Lung (tissue), 12 donors: ENCODE data around the gene SNX20. TPM values are rescaled to one million over a fixed set of nuclear protein-coding genes. Genes with fewer than 3 reads are reported as not detected.

Experiments
- ATAC-seq: fragments of 200-7000 bp; cut with Tn5 transposase; one replicate; pipeline ENCODE4 v1.9.1; 2020; ENCODE audit warnings: moderate number of reproducible peaks; ENCODE audit not compliant: insufficient read depth, low FRiP score
- DNase-seq, 3 donors: peaks; one replicate each; pipeline ENCODE4 v3.0.0-alpha.2; 2013 to 2017
- H3K27ac ChIP-seq, 2 donors: one replicate each; pipeline ENCODE4 v1.5.1; 2013; ENCODE audit warnings: mild to moderate bottlenecking in 2 of 2, moderate library complexity in 2 of 2, control low read depth in 1 of 2, inconsistent platforms in 1 of 2, low read depth in 1 of 2, low read length in 1 of 2
- H3K27me3 ChIP-seq, 3 donors: one replicate each; pipeline ENCODE4 v1.5.1; 2013; ENCODE audit warnings: low read length in 2 of 3; ENCODE audit not compliant: control insufficient read depth in 3 of 3, insufficient read depth in 3 of 3
- H3K36me3 ChIP-seq, 4 donors: one replicate each; pipeline ENCODE4 v1.5.1; 2013; ENCODE audit warnings: low read length in 4 of 4, mild to moderate bottlenecking in 1 of 4, moderate library complexity in 1 of 4; ENCODE audit not compliant: control insufficient read depth in 4 of 4, insufficient read depth in 4 of 4
- H3K4me1 ChIP-seq, 5 donors: one replicate each; pipeline ENCODE4 v1.5.1; 2013; ENCODE audit warnings: low read length in 5 of 5, mild to moderate bottlenecking in 2 of 5, moderate library complexity in 1 of 5; ENCODE audit not compliant: control insufficient read depth in 5 of 5, insufficient read depth in 5 of 5
- H3K4me3 ChIP-seq: one replicate; pipeline ENCODE4 v1.5.1; 2013; ENCODE audit warnings: mild to moderate bottlenecking, control low read depth, moderate library complexity
- H3K9ac ChIP-seq, 2 donors: one replicate each; pipeline ENCODE4 v1.5.1; 2013; ENCODE audit warnings: low read length in 2 of 2, control low read depth in 1 of 2; ENCODE audit not compliant: insufficient read depth in 1 of 2
- H3K9me3 ChIP-seq, 4 donors: one replicate each; pipeline ENCODE4 v1.5.1; 2013; ENCODE audit warnings: low read length in 3 of 4, mild to moderate bottlenecking in 1 of 4, moderate library complexity in 1 of 4; ENCODE audit not compliant: control insufficient read depth in 4 of 4, insufficient read depth in 3 of 4
- WGBS, 2 donors: extraction: QIAGEN DNeasy Blood & Tissue Kit; methylation state at CpG; one replicate each; pipeline ENCODE4 v1.1.7; 2013; 5-methylcytosine and 5-hydroxymethylcytosine counted together
- polyA plus RNA-seq, 2 donors: library from polyadenylated mRNA; stranded (reverse); fragments of 200-250 nt; gene quantifications; one replicate each; pipeline ENCODE4 v1.2.1, GENCODE V29; 2013
- total RNA-seq, 2 donors: library from RNA; depleted of rRNA in 1 of 2; stranded (reverse); fragments of >200 nt in 1 of 2; gene quantifications; one replicate each; pipeline ENCODE4 v1.2.1, GENCODE V29; 2014 to 2021
- TF ChIP-seq, protein P1 (sequence below): IDR thresholded peaks from 2 replicates; pipeline ENCODE4 v1.5.1; 2012; ENCODE audit warnings: mild to moderate bottlenecking; ENCODE audit errors: control extremely low read depth, extremely low read depth
- donor health status: control.
- donor health status: control.
- donor health status: Bipolar disorder and iron deficiency.
- donor health status: healthy.
- donor health status: DM: yes; HTN: yes; CAD: no.

SNX20 gene
- total and polyA plus RNA-seq, 4 donors = 3.1 to 14.9 (median 9.5) TPM

DNA sequence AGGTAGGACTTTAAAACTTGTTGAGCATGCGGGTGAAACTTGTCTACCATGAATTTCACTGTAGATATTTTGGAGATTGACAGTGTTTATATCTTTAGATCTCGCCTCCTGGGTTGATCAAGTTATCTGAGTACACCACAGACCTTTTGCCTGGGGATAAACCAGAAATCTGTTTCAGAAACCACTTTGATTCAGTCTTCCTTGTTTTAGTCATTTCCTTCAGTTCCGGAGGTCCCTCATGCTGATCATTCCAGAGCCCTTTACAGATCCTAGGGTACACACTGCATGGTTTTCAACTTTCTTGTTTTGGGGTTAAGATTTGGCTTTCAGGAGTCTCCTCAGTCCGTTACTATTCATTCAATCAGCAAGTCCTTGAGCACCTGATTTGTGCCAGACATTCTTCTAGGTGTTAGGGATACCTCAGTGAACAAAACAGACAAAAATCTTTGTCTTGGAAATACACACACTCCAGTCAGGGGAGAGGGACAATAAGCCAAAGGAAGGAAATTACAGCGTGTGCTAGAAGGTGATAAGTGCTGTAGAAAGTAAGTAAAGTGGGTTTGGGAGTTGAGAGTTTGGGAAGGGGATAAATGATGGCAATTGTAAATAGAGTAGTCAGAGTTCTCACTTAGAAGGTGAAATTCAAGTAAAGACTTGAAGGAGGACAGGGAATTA, 24.5 kb upstream of the SNX20 start:
- peaks cover 0 to 8% (median 4%) of the 10 kb centered on the region in 4 donors for H3K9me3 ChIP-seq
- H3K36me3 ChIP-seq = no peaks in the 10 kb centered on the region
- ATAC-seq (no peak), DNase-seq (no peak)
- H3K27ac ChIP-seq = no peak overlapping the region
- no peaks in the 10 kb centered on the region for H3K27me3 ChIP-seq
- no peak overlapping the region for H3K4me3 ChIP-seq
- H3K9ac ChIP-seq = no peak overlapping the region
- TF ChIP-seq, protein P1, sequence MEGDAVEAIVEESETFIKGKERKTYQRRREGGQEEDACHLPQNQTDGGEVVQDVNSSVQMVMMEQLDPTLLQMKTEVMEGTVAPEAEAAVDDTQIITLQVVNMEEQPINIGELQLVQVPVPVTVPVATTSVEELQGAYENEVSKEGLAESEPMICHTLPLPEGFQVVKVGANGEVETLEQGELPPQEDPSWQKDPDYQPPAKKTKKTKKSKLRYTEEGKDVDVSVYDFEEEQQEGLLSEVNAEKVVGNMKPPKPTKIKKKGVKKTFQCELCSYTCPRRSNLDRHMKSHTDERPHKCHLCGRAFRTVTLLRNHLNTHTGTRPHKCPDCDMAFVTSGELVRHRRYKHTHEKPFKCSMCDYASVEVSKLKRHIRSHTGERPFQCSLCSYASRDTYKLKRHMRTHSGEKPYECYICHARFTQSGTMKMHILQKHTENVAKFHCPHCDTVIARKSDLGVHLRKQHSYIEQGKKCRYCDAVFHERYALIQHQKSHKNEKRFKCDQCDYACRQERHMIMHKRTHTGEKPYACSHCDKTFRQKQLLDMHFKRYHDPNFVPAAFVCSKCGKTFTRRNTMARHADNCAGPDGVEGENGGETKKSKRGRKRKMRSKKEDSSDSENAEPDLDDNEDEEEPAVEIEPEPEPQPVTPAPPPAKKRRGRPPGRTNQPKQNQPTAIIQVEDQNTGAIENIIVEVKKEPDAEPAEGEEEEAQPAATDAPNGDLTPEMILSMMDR = no peak
- 53 to 67% methylated on average over 5 of the region's 5 CpGs for WGBS, 2 donors
- peaks cover 0 to 6% (median 0%) of the 10 kb centered on the region in 5 donors for H3K4me1 ChIP-seq

DNA sequence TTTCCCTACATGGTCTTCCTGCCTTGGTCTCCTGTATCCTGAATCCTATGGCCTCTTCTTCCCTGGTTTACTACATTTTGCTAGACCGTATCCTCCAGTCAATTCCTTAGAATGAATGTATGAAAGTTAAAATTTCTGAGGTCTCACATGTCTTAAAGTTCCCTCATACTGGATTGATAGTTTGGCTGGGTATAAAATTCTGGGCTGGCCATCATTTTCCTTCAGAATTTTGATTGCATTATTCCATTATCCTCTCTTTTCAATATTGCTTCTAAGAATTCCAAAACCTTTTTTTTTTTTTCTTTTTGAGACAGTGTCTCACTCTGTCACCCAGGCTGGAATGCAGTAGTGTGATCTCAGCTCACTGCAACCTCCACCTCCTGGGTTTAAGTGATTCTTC, 23.1 kb upstream of the SNX20 start:
- H3K9me3 ChIP-seq = peaks cover 0 to 8% (median 4%) of the 10 kb centered on the region in 4 donors
- H3K4me1 ChIP-seq = peaks cover 0 to 6% (median 0%) of the 10 kb centered on the region in 5 donors
- H3K27ac ChIP-seq = no peak overlapping the region
- DNase-seq (no peak), ATAC-seq (no peak)
- TF ChIP-seq, protein P1 = no peak
- H3K9ac ChIP-seq = no peak overlapping the region
- no peaks in the 10 kb centered on the region for H3K27me3 ChIP-seq
- 95 to 100% methylated on average over 1 of the region's 1 CpG for WGBS, 2 donors
- no peaks in the 10 kb centered on the region for H3K36me3 ChIP-seq
- H3K4me3 ChIP-seq = no peak overlapping the region

DNA sequence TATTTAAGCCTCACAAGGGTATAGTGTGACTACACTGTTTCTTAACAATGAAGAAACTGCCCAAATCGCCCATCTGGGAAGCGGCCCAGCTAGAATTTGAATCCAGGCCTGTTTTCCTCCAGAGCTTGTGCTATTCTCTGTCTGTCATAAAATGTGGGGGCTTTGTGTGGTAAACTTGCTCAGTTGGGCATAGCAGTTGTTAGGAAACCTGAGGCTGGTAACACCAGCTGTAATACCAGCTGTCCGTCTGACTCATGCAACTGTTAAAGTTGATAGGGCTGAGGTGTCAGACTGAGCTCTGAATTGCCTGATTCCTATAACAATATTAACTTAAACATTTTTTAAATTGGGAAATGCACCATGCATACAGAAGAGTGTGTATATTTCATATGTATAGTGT, 21.6 kb upstream of the SNX20 start:
- no peak overlapping the region for H3K27ac ChIP-seq

More for the DNA sequence above, 21.6 kb upstream of the SNX20 start:
- Histone ChIP-seq H3K4me3 (no peak overlapping the region), H3K9me3 (peaks cover 0 to 8% (median 4%) of the 10 kb centered on the region in 4 donors), H3K36me3 (no peaks in the 10 kb centered on the region), H3K9ac (no peak overlapping the region), H3K4me1 (peaks cover 0 to 4% (median 0%) of the 10 kb centered on the region in 5 donors), H3K27me3 (no peaks in the 10 kb centered on the region)
- TF ChIP-seq, protein P1 = no peak
- no peak for DNase-seq
- WGBS, 2 donors = 60 to 80% methylated on average over 3 of the region's 3 CpGs
- ATAC-seq = no peak
